Coronary artery (tissue), 2 donors: Measurements from ENCODE around the gene HTRA3.

ENCODE experiments used
- DNase-seq: peaks from one replicate; pipeline ENCODE4 v3.0.0-alpha.2; 2017; ENCODE audit warnings: low spot score
- H3K27ac ChIP-seq, 2 donors: fragments of 200-600 bp; sonication (generic); one replicate each; pipeline ENCODE4 v1.5.1; 2016 to 2019
- H3K4me3 ChIP-seq: fragments of 200-600 bp; sonication (generic); 2 replicates; pipeline ENCODE4 v1.5.1; 2016; ENCODE audit warnings: mild to moderate bottlenecking, moderate library complexity
- CTCF ChIP-seq: fragments of 200-600 bp; sonication (generic); IDR thresholded peaks from one replicate; pipeline ENCODE4 v1.5.1; 2019; ENCODE audit warnings: antibody characterized with exemption

HTRA3 gene

DNA sequence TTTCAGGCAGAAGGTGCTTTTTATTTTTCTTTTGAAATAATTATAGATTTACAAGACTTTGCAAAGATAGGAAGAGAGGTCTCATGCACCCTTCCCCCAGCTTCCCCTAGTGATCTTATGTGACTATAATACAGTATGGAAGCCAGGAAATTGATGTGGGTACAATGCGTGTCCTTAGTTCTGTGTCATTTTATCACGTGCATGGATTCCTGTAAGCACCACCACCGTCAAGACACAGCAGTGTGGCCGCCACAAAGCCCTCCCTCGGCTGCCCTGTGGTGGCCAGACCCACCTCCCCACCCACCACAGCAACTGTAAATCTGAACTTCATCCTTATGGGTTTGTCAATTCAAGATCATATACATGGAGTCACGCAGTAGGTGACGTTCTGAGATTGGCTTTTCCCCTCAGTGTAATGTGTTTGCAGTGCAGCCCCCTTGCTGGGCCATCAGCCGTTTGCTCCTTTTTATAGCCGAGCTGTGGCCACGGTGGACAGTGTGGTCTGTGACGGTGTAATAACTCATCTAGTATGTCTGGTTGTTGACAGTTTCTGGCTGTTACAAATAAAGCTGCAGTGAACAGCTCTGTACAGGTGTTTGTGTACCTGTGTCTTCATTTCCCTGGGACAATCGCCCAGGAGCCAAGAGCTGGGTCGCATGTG, 10.9 kb upstream of the HTRA3 start:
- no peak for DNase-seq
- no peak for TF ChIP-seq CTCF
- H3K4me3 ChIP-seq, result no peak overlapping the region
- no peak overlapping the region for H3K27ac ChIP-seq

DNA sequence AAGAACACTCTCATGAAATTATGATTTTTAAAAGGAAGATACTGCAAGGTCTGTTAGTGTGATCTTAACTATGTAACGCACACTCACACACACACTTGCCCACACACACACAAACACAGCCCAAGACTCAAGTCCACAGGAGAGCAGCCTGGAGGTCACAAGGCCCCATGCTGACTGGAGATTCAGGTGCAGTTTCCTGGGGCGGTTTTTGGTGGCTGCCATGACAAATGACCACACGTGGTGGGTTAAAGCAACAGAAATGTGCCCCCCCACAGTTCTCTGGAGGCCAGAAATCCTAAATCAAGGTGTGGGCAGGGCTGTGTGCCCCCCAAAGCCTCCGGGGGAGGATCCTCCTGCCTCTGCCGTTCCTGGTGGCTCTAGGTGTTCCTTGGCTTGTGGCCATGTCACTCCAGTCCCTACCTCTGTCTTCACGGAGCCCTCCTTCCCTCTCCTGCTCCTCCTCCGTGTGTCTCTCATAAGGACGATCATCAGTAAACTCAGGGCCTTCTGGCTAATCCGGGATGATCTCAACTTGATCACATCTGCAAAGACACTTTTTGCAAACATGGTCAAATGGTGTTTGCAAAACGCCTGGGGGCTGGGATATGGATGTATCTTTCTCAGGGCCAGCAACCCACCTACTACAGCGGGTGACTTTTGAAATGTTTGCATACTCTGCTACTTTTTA, 9.7 kb upstream of the HTRA3 start:
- Histone ChIP-seq H3K4me3 (no peak overlapping the region), H3K27ac (no peak overlapping the region)
- no peak for DNase-seq
- no peak for TF ChIP-seq CTCF

GRCh38 chr4:8260656-8261111, 8.9 kb upstream of the HTRA3 start:
- no peak overlapping the region for H3K4me3 ChIP-seq
- DNase-seq, result no peak
- no peak for TF ChIP-seq CTCF
- peak overlapping the region in 1 of 2 donors; percentile 3 for H3K27ac ChIP-seq

DNA sequence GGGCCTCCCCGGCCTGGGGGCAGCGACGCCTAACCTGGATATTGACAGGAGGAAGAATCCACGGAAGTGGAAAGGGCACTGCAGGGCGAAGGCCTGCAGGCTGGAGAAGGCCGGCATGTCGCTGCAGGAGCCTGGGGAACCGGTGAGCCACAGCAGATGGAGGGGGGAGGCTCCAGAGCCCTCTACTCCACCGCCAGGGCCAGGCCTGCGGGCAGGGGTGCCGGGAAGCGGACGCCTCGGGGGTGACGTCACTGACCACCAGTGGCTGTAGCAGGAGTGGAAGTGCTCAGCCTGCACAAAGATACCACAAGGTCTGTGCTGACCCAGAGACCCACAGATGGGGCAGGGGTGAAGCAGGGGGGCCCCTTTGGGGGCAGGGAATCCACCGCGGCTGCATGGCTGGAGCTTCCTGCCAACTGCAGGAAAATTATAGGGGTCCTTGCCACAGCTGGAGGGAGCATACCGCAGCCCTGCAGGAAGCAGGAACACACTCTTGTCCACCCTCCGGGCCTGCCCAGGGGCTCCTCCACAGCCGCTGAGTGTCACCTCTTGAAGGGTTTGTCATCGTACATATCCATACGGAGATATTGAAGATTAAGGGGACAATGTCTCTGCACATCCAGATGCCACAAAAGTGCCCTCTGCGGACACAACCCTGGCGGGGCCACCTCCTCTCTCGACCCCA, 7.6 kb upstream of the HTRA3 start:
- no peak for DNase-seq
- Histone ChIP-seq H3K27ac (no peak overlapping the region), H3K4me3 (no peak overlapping the region)
- no peak for TF ChIP-seq CTCF

DNA sequence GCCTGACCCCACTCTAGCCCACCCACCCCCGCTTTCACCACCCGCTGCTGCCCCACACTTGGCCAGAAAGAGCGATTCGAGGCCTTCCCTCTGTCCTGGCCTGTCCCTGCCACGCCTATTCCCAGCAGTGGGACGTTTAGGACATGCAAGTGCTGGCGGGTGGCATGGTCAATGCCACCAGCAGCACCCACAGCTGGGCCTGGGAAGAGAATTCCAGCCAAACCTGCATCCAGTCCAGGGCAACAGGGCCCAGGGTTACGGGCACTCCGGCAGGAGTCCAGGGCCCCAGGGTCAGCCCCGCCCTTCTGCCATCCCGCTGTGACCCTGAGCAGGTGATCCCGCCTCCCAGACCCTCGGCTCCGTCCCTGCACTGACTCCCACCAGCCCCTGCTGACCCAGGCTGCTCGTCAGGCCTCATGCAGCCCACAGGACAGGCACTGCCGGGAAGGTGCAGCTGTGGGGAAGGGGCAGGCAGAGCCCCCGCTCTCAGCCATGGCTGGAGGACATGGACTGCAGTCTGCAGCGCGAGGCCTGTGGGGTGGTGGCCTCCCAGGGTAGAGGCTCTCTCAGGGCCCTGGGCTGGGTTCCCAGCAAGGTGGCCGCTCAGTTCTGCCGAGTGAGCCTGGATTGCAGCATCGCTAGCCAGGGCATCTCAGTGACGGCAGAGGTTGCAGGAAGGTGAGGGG, 6.8 kb upstream of the HTRA3 start:
- Histone ChIP-seq H3K27ac (no peak overlapping the region), H3K4me3 (no peak overlapping the region)
- DNase-seq, result no peak
- TF ChIP-seq CTCF, result no peak

DNA sequence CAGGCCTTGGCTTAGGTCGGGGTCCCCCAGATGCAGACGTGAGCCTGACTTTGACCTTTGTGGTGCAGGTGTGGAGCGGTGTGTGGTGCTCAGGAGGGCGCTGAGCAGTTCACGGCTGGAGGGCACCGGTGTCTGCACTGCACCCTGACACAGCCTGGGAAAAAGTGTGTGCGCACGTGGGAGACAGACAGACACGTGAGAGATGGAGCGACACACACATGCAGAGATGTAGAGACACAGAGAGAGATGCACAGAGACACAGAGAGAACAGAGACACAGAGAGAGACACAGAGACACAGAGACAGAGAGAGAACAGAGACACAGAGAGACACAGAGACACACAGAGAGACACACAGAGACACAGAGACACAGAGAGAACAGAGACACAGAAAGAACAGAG, 6.2 kb upstream of the HTRA3 start:
- Histone ChIP-seq H3K4me3 (no peak overlapping the region), H3K27ac (no peak overlapping the region)
- no peak for DNase-seq
- no peak for TF ChIP-seq CTCF
